PFSK-1 (cell line): ENCODE data around the gene ELOVL6.

Experiments
- FOXP2 ChIP-seq: optimal IDR thresholded peaks from 2 replicates; pipeline ENCODE3; 2011; ENCODE audit warnings: borderline replicate concordance, control low read depth, inconsistent platforms; ENCODE audit not compliant: insufficient read depth; ENCODE audit errors: extremely low read length, extremely low read depth
- POLR2AphosphoS5 ChIP-seq: IDR thresholded peaks from 2 replicates; pipeline ENCODE4 v1.6.1; 2012; ENCODE audit warnings: low read depth, mild to moderate bottlenecking, control low read depth, low read length, moderate library complexity
- SIN3A ChIP-seq: IDR thresholded peaks from 2 replicates; pipeline ENCODE4 v1.6.1; 2012; ENCODE audit warnings: mild to moderate bottlenecking, low read length, moderate library complexity, borderline replicate concordance; ENCODE audit not compliant: insufficient read depth
- TAF1 ChIP-seq: IDR thresholded peaks from 2 replicates; pipeline ENCODE4 v1.6.1; 2012; ENCODE audit warnings: low read length, control low read depth, borderline replicate concordance; ENCODE audit not compliant: insufficient read depth
- TF ChIP-seq, protein P1 (sequence below), 2 experiments: IDR thresholded peaks; 2 replicates each; pipeline versions ENCODE4 v1.6.1 to v1.8.0; 2011 to 2012; ENCODE audit warnings: low read depth in 2 of 2, low read length in 2 of 2, control low read depth in 1 of 2, inconsistent platforms in 1 of 2, mild to moderate bottlenecking in 1 of 2, moderate library complexity in 1 of 2; ENCODE audit not compliant: insufficient read depth in 1 of 2

- no peak for TF ChIP-seq FOXP2
- TF ChIP-seq, protein P1, sequence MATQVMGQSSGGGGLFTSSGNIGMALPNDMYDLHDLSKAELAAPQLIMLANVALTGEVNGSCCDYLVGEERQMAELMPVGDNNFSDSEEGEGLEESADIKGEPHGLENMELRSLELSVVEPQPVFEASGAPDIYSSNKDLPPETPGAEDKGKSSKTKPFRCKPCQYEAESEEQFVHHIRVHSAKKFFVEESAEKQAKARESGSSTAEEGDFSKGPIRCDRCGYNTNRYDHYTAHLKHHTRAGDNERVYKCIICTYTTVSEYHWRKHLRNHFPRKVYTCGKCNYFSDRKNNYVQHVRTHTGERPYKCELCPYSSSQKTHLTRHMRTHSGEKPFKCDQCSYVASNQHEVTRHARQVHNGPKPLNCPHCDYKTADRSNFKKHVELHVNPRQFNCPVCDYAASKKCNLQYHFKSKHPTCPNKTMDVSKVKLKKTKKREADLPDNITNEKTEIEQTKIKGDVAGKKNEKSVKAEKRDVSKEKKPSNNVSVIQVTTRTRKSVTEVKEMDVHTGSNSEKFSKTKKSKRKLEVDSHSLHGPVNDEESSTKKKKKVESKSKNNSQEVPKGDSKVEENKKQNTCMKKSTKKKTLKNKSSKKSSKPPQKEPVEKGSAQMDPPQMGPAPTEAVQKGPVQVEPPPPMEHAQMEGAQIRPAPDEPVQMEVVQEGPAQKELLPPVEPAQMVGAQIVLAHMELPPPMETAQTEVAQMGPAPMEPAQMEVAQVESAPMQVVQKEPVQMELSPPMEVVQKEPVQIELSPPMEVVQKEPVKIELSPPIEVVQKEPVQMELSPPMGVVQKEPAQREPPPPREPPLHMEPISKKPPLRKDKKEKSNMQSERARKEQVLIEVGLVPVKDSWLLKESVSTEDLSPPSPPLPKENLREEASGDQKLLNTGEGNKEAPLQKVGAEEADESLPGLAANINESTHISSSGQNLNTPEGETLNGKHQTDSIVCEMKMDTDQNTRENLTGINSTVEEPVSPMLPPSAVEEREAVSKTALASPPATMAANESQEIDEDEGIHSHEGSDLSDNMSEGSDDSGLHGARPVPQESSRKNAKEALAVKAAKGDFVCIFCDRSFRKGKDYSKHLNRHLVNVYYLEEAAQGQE (IDR thresholded peaks at IDR 0.05; ENCODE audit: insufficient read depth in 1 of 2, low read depth in 2 of 2, low read length in 2 of 2): no peak
- TF ChIP-seq TAF1: no peak
- no peak for TF ChIP-seq SIN3A
- no peak for TF ChIP-seq POLR2AphosphoS5
These were observed 30.9 kb upstream of the ELOVL6 start for GRCh38 chr4:110229266-110229665.
